K562 (cell line): ENCODE data around the gene PPP4C. TPM values are rescaled to one million over a fixed set of nuclear protein-coding genes. Genes with fewer than 3 reads are reported as not detected.

ENCODE experiments used
- ATAC-seq: fragments of 200-7000 bp; cut with Tn5 transposase; 3 replicates; pipeline ENCODE4 v1.9.1; 2020; ENCODE audit warnings: moderate library complexity
- BruUV-seq: library from RNA; stranded (reverse); fragments of 400-500 nt; replicated peaks from 2 replicates; lab custom pipeline; 2021; lab: Mats Ljungman, UMichigan
- CTCF ChIA-PET: fragments of 300-600 bp; formaldehyde crosslinking; extraction: SDS; loops from one replicate; lab custom pipeline; 2021; ENCODE audit warnings: low intra/inter-chr PET ratio; lab: Yijun Ruan, JAX
- POLR2A ChIA-PET: fragments of 300-600, 350-650 bp; sonication (Branson Sonifier 250); formaldehyde crosslinking; extraction: SDS; loops from one replicate; lab custom pipeline; 2021; ENCODE audit warnings: antibody characterized with exemption, inconsistent platforms; lab: Yijun Ruan, JAX
- DNase-seq, 4 experiments: peaks; one replicate each; pipeline versions ENCODE4 v3.0.0 to v3.0.0-alpha.2; 2011 to 2018; ENCODE audit warnings: low spot score in 3 of 4, mixed read lengths in 3 of 4; ENCODE audit errors: extremely low read depth in 1 of 4
- FAIRE-seq: peaks from 2 replicates; lab custom pipeline; 2011; peaks lifted over from hg19 to GRCh38; lab: Jason Lieb, UNC
- H2AFZ ChIP-seq: 2 replicates; pipeline ENCODE4 v1.6.0; 2011; ENCODE audit warnings: low read depth, low read length, control low read depth, inconsistent platforms
- H3K27ac ChIP-seq: fragments of 200-600 bp; 3 replicates; pipeline ENCODE4 v1.8.0; 2011; ENCODE audit warnings: low read depth, mild to moderate bottlenecking, control low read depth, inconsistent platforms, low read length, moderate library complexity, mixed read lengths; ENCODE audit errors: extremely low read depth
- H3K27me3 ChIP-seq, 2 experiments: fragments of 300-600 bp in 1 of 2; 2 replicates in 1 of 2; 3 replicates in 1 of 2; pipeline versions ENCODE4 v1.6.0 to v1.8.0; 2011; ENCODE audit warnings: inconsistent platforms in 2 of 2, low read length in 2 of 2, mild to moderate bottlenecking in 1 of 2, mixed read lengths in 1 of 2, moderate library complexity in 1 of 2; ENCODE audit not compliant: control insufficient read depth in 2 of 2, insufficient read depth in 2 of 2
- H3K36me3 ChIP-seq: fragments of 300-600 bp; 3 replicates; pipeline ENCODE4 v1.8.0; 2011; ENCODE audit warnings: mild to moderate bottlenecking, low read length, inconsistent platforms; ENCODE audit not compliant: control insufficient read depth, insufficient read depth
- H3K4me1 ChIP-seq, 2 experiments: fragments of 200-600 bp in 1 of 2; replicated peaks in 1 of 2; 2 replicates in 1 of 2; 3 replicates in 1 of 2; pipeline versions ENCODE4 v1.5.1 to v1.8.0; 2011; ENCODE audit warnings: inconsistent platforms in 2 of 2, low read length in 2 of 2, mild to moderate bottlenecking in 1 of 2, mixed read lengths in 1 of 2, moderate library complexity in 1 of 2; ENCODE audit not compliant: control insufficient read depth in 2 of 2, insufficient read depth in 2 of 2
- H3K4me2 ChIP-seq: 2 replicates; pipeline ENCODE4 v1.6.1; 2011; ENCODE audit warnings: low read length, control low read depth, inconsistent platforms, mixed read lengths; ENCODE audit not compliant: insufficient read depth
- H3K4me3 ChIP-seq: fragments of 200-600 bp; sonication (generic), shearing (Covaris generic); 2 replicates; pipeline ENCODE4 v1.5.1; 2016; ENCODE audit warnings: control low read depth, inconsistent platforms
- H3K79me2 ChIP-seq: fragments of 200-600 bp; 3 replicates; pipeline ENCODE4 v1.8.0; 2011; ENCODE audit warnings: low read length, inconsistent platforms; ENCODE audit not compliant: control insufficient read depth, insufficient read depth
- H3K9ac ChIP-seq, 2 experiments: 2 replicates each; pipeline versions ENCODE4 v1.6.0 to v1.6.1; 2011; ENCODE audit warnings: low read depth in 2 of 2, low read length in 2 of 2, control low read depth in 1 of 2, inconsistent platforms in 1 of 2, mild to moderate bottlenecking in 1 of 2, mixed read lengths in 1 of 2; ENCODE audit not compliant: insufficient read depth in 1 of 2
- H3K9me1 ChIP-seq: one replicate; pipeline ENCODE4 v1.6.0; 2011; ENCODE audit warnings: inconsistent platforms, mild to moderate bottlenecking, low read length, moderate library complexity; ENCODE audit not compliant: control insufficient read depth, insufficient read depth
- H3K9me3 ChIP-seq: replicated peaks from 2 replicates; pipeline ENCODE4 v1.5.1; 2011; ENCODE audit warnings: low read depth, low read length, inconsistent platforms; ENCODE audit not compliant: control insufficient read depth, insufficient read depth
- H4K20me1 ChIP-seq: replicated peaks from 2 replicates; pipeline ENCODE4 v1.6.1; 2011; ENCODE audit warnings: low read length, inconsistent platforms, mixed read lengths; ENCODE audit not compliant: control insufficient read depth, insufficient read depth
- CBX5 ChIP-seq: IDR thresholded peaks from 2 replicates; pipeline ENCODE4 v1.6.1; 2014; ENCODE audit warnings: low read depth, borderline replicate concordance
- E2F3 ChIP-seq: fragments of 250-450 bp; sonication (Bioruptor Pico); IDR thresholded peaks from 2 replicates; pipeline ENCODE4 v1.4.0; 2020; ENCODE audit warnings: mild to moderate bottlenecking
- E2F6 ChIP-seq, 2 experiments: IDR thresholded peaks; 2 replicates each; pipeline ENCODE4 v1.6.1; 2011; ENCODE audit warnings: borderline replicate concordance in 1 of 2, control low read depth in 1 of 2, low read depth in 1 of 2, low read length in 1 of 2, mild to moderate bottlenecking in 1 of 2, mixed read lengths in 1 of 2, moderate library complexity in 1 of 2; ENCODE audit not compliant: insufficient read depth in 1 of 2, insufficient read length in 1 of 2, poor library complexity in 1 of 2, severe bottlenecking in 1 of 2; ENCODE audit errors: extremely low read depth in 1 of 2
- EP300 ChIP-seq: IDR thresholded peaks from 2 replicates; pipeline ENCODE4 v1.6.1; 2012; ENCODE audit warnings: low read length, improper control_type of control experiment
- GABPA ChIP-seq: fragments of 200-800 bp; sonication (Bioruptor generic); conservative IDR thresholded peaks from 2 replicates; pipeline ENCODE4 v1.6.1; 2016; ENCODE audit warnings: low read depth, missing genetic modification characterization, missing compliant biosample characterization
- POU5F1 ChIP-seq: fragments of 150-350 bp; IDR thresholded peaks from 2 replicates; pipeline ENCODE4 v1.6.1; 2014; ENCODE audit warnings: borderline replicate concordance, low read length, low read depth, mild to moderate bottlenecking; ENCODE audit not compliant: partially characterized antibody
- RNF219 ChIP-seq: fragments of 250-450 bp; sonication (Bioruptor Pico); IDR thresholded peaks from 2 replicates; pipeline ENCODE4 v1.5.0; 2022; ENCODE audit warnings: mild to moderate bottlenecking
- SLC30A9 ChIP-seq: fragments of 250-450 bp; sonication (Bioruptor Pico); IDR thresholded peaks from 2 replicates; pipeline ENCODE4 v1.8.0; 2022; ENCODE audit warnings: mild to moderate bottlenecking, moderate library complexity
- TAF9B ChIP-seq: fragments of 450-650 bp; IDR thresholded peaks from 2 replicates; pipeline ENCODE4 v1.6.1; 2018; ENCODE audit warnings: mild to moderate bottlenecking; ENCODE audit not compliant: partially characterized antibody
- XRCC3 ChIP-seq: fragments of 450-650 bp; IDR thresholded peaks from 2 replicates; pipeline ENCODE4 v1.6.1; 2017; ENCODE audit warnings: mild to moderate bottlenecking, moderate library complexity
- ZNF280B ChIP-seq: fragments of 250-450 bp; sonication (Bioruptor Pico); IDR thresholded peaks from 2 replicates; pipeline ENCODE4 v1.5.1; 2021; ENCODE audit warnings: mild to moderate bottlenecking
- ZNF589 ChIP-seq: fragments of 200-800 bp; sonication (Bioruptor generic); IDR thresholded peaks from 2 replicates; pipeline ENCODE4 v1.6.1; 2016; ENCODE audit warnings: low read depth, missing genetic modification characterization, missing compliant biosample characterization
- WGBS: fragments of 100-300 bp; shearing (Covaris generic); methylation state at CpG from one replicate; pipeline ENCODE4 v1.1.6; 2016; ENCODE audit warnings: low coverage, mixed read lengths; ENCODE audit not compliant: insufficient coverage; ENCODE audit errors: missing lambda C conversion rate; 5-methylcytosine and 5-hydroxymethylcytosine counted together
- in situ Hi-C: fragments of 300-500 bp; cut with MboI; formaldehyde crosslinking; loops from 4 replicates; pipeline ENCODE4 v1.15.0; 2018; ENCODE audit warnings: inconsistent platforms, mixed read lengths
- intact Hi-C: fragments of 100-400 bp; cut with micrococcal nuclease; formaldehyde crosslinking; loops from 2 replicates; pipeline ENCODE4 v1.14.2; 2022
- polyA plus RNA-seq, 8 experiments: library from polyadenylated mRNA; depleted of rRNA in 4 of 8; stranded (reverse) in 5 of 8; unstranded in 3 of 8; fragments of >200 nt; fragmentation: Nextera tagmentation in 2 of 8; fragmentation: Illumina TruSeq in 1 of 8; extraction: Ambion mirVana in 2 of 8; extraction: Trizol in 1 of 8; gene quantifications; 2 replicates each; pipeline versions ENCODE4 v1.2.1 to v1.2.3, GENCODE V29; 2011 to 2014; ENCODE audit warnings: inconsistent platforms in 1 of 8, missing spikeins in 1 of 8
- total RNA-seq, 7 experiments: library from RNA; depleted of rRNA in 6 of 7; stranded (reverse); fragments of >200 nt in 6 of 7; fragmentation: Illumina TruSeq in 2 of 7; extraction: Trizol in 2 of 7; gene quantifications; 2 replicates each; pipeline versions ENCODE4 v1.2.1 to v1.2.3, GENCODE V29; 2011 to 2021; ENCODE audit warnings: low replicate concordance in 1 of 7
- TF ChIP-seq, protein P1 (sequence below): fragments of 450-650 bp; IDR thresholded peaks from 2 replicates; pipeline ENCODE4 v1.7.0; 2016; ENCODE audit warnings: borderline replicate concordance

Gene PPP4C
- total and polyA plus RNA-seq, 9 of the 15 experiments (the other 6 are each of a cell fraction or from before 2014, with no cell fraction given): 3.5 to 183 (median 131) TPM

- H3K27me3 ChIP-seq: no peaks in the 10 kb centered on the region
- intact Hi-C loops: loop anchor here (10.0 kb wide), 1 partner anchor 558 kb away; the partner anchor contains the start of genes FBRS and PRR14
- no peaks in the 10 kb centered on the region; the same call in 2 of the 3 replicates for H3K36me3 ChIP-seq
- no peak for FAIRE-seq
- no peaks in the 10 kb centered on the region for H3K9me1 ChIP-seq
- H3K4me1 ChIP-seq: peaks cover 24 to 44% of the 10 kb centered on the region in 2 experiments
- peak overlapping the region; percentile 78 for H3K4me2 ChIP-seq
- H3K9ac ChIP-seq: peak overlapping the region; percentile 71 to 91; a peak in 2 of 4 replicates
- POLR2A ChIA-PET: interaction anchor here (1.0 to 1.7 kb wide), 3 partner anchors 14 to 23 kb away, joined by 3 to 5 read pairs (median 3); no protein-coding TSS in a partner anchor
- peak overlapping the region; percentile 96 for H2AFZ ChIP-seq
- peak overlapping the region; percentile 88 for H3K27ac ChIP-seq
- no TSS peak for BruUV-seq
- in situ Hi-C loops: no loop called here
- no peak for ATAC-seq
- CTCF ChIA-PET: no interaction called here
- 92% methylated on average over 18 of the region's 18 CpGs for WGBS
- DNase-seq: no peak
- H3K4me3 ChIP-seq: no peak overlapping the region
- H3K79me2 ChIP-seq: peaks cover 2% of the 10 kb centered on the region; the same call in 1 of the 3 replicates
- no peaks in the 10 kb centered on the region for H4K20me1 ChIP-seq
- peaks cover 21% of the 10 kb centered on the region for H3K9me3 ChIP-seq
- TF ChIP-seq RNF219 (CRISPR knock-in tag) (no peak), ZNF589 (CRISPR knock-in tag) (no peak), TAF9B (no peak), XRCC3 (0 out of 2 replicates have a peak, but pooled peaks have one; percentile 94), POU5F1 (no peak), E2F3 (CRISPR knock-in tag) (no peak), E2F6 (IDR thresholded peaks at IDR 0.05; ENCODE audit: borderline replicate concordance in 1 of 2, extremely low read depth in 1 of 2, insufficient read depth in 1 of 2, insufficient read length in 1 of 2, low read depth in 1 of 2, low read length in 1 of 2, poor library complexity in 1 of 2, severe bottlenecking in 1 of 2) (peak in 1 of 2 experiments; percentile 34), ZNF280B (CRISPR knock-in tag) (peak; percentile 26; the same call in 1 of the 2 replicates), GABPA (no peak), SLC30A9 (CRISPR knock-in tag) (no peak), EP300 (no peak), CBX5 (peak; percentile 99)
- TF ChIP-seq, protein P1, sequence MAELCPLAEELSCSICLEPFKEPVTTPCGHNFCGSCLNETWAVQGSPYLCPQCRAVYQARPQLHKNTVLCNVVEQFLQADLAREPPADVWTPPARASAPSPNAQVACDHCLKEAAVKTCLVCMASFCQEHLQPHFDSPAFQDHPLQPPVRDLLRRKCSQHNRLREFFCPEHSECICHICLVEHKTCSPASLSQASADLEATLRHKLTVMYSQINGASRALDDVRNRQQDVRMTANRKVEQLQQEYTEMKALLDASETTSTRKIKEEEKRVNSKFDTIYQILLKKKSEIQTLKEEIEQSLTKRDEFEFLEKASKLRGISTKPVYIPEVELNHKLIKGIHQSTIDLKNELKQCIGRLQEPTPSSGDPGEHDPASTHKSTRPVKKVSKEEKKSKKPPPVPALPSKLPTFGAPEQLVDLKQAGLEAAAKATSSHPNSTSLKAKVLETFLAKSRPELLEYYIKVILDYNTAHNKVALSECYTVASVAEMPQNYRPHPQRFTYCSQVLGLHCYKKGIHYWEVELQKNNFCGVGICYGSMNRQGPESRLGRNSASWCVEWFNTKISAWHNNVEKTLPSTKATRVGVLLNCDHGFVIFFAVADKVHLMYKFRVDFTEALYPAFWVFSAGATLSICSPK: no peak
Measured at GRCh38 chr16:30096862-30097563, 21.2 kb downstream of the PPP4C start.
